Measurements from ENCODE around the gene SMG5. TPM values are rescaled to one million over a fixed set of nuclear protein-coding genes. Genes with fewer than 3 reads are reported as not detected.

The SMG5 gene
- total RNA-seq, 1 experiment from 2014 or later = 109 TPM

DNA sequence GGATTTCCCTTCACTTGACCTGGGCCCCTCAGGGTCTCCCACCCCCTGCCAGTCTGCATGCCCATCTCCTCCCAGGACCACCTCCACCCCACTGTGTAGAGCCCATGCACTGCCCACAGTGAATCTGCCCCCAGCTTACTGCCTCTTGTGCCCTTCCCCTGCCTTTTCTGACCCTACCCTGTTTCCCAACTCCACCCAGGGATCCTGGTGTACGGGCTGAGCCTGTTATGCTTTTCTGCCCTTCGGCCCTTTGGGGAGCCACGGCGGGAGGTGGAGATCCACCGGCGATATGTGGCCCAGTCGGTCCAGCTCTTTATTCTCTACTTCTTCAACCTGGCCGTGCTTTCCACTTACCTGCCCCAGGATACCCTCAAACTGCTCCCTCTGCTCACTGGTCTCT is 3.4 kb upstream of the SMG5 start:
- POLR2A ChIA-PET = no interaction called here
- Mint-ChIP-seq H3K27ac (no peak overlapping the region), H3K27me3 (ENCODE audit: low read depth) (no peaks in the 10 kb centered on the region), H3K9me3 (no peaks in the 10 kb centered on the region), H3K36me3 (no peaks in the 10 kb centered on the region), H3K4me1 (peaks cover 22% of the 10 kb centered on the region), H3K4me3 (no peak overlapping the region)
- CTCF ChIA-PET = no interaction called here
- ATAC-seq (no peak), DNase-seq (ENCODE audit: low spot score) (no peak)
- TF ChIP-seq, protein P1, sequence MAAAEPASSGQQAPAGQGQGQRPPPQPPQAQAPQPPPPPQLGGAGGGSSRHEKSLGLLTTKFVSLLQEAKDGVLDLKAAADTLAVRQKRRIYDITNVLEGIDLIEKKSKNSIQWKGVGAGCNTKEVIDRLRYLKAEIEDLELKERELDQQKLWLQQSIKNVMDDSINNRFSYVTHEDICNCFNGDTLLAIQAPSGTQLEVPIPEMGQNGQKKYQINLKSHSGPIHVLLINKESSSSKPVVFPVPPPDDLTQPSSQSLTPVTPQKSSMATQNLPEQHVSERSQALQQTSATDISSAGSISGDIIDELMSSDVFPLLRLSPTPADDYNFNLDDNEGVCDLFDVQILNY (CRISPR knock-in tag; IDR thresholded peaks at IDR 0.05) = no peak
- TF ChIP-seq ZBTB21 (CRISPR knock-in tag; IDR thresholded peaks at IDR 0.05; ENCODE audit: borderline replicate concordance) (no peak), ZNF317 (CRISPR knock-in tag; IDR thresholded peaks at IDR 0.05; ENCODE audit: borderline replicate concordance, low read depth) (no peak), FOXP1 (CRISPR knock-in tag; IDR thresholded peaks at IDR 0.05; ENCODE audit: borderline replicate concordance) (no peak)
- TF ChIP-seq, protein P2, sequence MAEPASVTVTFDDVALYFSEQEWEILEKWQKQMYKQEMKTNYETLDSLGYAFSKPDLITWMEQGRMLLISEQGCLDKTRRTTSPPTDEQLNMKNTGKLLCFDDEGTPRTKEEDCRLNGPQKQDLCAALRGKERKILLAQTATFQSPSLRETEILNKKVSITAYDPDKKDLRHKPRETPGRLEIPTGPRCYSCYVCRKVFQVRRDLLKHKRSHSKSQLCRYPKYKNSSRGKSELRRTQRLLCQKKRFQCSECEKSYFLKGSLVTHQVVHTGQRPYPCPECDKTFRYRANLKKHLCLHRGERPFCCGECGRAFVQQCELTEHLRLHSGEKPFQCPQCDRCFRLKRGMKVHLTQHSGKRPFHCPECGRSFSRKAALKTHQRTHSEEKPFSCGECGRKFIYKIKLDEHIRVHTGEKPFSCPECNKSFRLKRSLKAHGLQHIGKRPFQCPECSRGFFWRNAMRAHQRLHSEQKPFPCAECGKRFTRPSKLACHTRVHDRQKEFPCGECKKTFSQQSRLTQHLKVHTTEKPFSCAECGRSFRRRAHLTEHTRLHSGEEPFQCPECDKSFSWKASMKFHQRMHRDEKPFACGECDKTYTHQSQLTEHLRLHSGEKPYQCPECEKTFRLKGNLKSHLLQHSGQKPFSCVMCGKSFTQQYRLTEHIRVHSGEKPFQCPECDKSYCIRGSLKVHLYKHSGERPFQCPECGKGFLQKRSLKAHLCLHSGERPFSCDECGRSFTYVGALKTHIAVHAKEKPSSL (CRISPR knock-in tag; conservative IDR thresholded peaks at IDR 0.05) = no peak
- TF ChIP-seq, protein P3, sequence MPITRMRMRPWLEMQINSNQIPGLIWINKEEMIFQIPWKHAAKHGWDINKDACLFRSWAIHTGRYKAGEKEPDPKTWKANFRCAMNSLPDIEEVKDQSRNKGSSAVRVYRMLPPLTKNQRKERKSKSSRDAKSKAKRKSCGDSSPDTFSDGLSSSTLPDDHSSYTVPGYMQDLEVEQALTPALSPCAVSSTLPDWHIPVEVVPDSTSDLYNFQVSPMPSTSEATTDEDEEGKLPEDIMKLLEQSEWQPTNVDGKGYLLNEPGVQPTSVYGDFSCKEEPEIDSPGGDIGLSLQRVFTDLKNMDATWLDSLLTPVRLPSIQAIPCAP (CRISPR knock-in tag; IDR thresholded peaks at IDR 0.05) = no peak
- TF ChIP-seq, protein P4, sequence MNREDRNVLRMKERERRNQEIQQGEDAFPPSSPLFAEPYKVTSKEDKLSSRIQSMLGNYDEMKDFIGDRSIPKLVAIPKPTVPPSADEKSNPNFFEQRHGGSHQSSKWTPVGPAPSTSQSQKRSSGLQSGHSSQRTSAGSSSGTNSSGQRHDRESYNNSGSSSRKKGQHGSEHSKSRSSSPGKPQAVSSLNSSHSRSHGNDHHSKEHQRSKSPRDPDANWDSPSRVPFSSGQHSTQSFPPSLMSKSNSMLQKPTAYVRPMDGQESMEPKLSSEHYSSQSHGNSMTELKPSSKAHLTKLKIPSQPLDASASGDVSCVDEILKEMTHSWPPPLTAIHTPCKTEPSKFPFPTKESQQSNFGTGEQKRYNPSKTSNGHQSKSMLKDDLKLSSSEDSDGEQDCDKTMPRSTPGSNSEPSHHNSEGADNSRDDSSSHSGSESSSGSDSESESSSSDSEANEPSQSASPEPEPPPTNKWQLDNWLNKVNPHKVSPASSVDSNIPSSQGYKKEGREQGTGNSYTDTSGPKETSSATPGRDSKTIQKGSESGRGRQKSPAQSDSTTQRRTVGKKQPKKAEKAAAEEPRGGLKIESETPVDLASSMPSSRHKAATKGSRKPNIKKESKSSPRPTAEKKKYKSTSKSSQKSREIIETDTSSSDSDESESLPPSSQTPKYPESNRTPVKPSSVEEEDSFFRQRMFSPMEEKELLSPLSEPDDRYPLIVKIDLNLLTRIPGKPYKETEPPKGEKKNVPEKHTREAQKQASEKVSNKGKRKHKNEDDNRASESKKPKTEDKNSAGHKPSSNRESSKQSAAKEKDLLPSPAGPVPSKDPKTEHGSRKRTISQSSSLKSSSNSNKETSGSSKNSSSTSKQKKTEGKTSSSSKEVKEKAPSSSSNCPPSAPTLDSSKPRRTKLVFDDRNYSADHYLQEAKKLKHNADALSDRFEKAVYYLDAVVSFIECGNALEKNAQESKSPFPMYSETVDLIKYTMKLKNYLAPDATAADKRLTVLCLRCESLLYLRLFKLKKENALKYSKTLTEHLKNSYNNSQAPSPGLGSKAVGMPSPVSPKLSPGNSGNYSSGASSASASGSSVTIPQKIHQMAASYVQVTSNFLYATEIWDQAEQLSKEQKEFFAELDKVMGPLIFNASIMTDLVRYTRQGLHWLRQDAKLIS (CRISPR knock-in tag; IDR thresholded peaks at IDR 0.05; ENCODE audit: borderline replicate concordance) = no peak
- TF ChIP-seq, protein P5, sequence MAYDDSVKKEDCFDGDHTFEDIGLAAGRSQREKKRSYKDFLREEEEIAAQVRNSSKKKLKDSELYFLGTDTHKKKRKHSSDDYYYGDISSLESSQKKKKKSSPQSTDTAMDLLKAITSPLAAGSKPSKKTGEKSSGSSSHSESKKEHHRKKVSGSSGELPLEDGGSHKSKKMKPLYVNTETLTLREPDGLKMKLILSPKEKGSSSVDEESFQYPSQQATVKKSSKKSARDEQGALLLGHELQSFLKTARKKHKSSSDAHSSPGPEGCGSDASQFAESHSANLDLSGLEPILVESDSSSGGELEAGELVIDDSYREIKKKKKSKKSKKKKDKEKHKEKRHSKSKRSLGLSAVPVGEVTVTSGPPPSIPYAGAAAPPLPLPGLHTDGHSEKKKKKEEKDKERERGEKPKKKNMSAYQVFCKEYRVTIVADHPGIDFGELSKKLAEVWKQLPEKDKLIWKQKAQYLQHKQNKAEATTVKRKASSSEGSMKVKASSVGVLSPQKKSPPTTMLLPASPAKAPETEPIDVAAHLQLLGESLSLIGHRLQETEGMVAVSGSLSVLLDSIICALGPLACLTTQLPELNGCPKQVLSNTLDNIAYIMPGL (CRISPR knock-in tag; IDR thresholded peaks at IDR 0.05) = no peak
- TF ChIP-seq, protein P6, sequence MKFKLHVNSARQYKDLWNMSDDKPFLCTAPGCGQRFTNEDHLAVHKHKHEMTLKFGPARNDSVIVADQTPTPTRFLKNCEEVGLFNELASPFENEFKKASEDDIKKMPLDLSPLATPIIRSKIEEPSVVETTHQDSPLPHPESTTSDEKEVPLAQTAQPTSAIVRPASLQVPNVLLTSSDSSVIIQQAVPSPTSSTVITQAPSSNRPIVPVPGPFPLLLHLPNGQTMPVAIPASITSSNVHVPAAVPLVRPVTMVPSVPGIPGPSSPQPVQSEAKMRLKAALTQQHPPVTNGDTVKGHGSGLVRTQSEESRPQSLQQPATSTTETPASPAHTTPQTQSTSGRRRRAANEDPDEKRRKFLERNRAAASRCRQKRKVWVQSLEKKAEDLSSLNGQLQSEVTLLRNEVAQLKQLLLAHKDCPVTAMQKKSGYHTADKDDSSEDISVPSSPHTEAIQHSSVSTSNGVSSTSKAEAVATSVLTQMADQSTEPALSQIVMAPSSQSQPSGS (CRISPR knock-in tag; IDR thresholded peaks at IDR 0.05; ENCODE audit: borderline replicate concordance, low read depth) = no peak
- TF ChIP-seq, protein P7, sequence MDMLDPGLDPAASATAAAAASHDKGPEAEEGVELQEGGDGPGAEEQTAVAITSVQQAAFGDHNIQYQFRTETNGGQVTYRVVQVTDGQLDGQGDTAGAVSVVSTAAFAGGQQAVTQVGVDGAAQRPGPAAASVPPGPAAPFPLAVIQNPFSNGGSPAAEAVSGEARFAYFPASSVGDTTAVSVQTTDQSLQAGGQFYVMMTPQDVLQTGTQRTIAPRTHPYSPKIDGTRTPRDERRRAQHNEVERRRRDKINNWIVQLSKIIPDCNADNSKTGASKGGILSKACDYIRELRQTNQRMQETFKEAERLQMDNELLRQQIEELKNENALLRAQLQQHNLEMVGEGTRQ (CRISPR knock-in tag; IDR thresholded peaks at IDR 0.05) = no peak

DNA sequence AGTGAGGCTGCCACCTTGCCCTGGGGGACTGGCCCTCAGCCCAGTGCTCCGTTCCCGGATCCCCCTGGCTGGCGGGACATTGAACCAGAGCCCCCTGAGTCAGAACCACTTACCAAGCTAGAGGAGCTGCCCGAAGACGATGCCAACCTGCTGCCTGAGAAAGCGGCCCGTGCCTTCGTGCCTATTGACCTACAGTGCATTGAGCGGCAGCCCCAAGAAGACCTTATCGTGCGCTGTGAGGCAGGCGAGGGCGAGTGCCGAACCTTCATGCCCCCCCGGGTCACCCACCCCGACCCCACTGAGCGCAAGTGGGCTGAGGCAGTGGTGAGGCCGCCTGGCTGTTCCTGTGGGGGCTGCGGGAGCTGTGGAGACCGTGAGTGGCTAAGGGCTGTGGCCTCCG is 2.8 kb upstream of the SMG5 start:
- Mint-ChIP-seq H3K27ac (no peak overlapping the region), H3K9me3 (no peaks in the 10 kb centered on the region), H3K36me3 (no peaks in the 10 kb centered on the region), H3K4me3 (no peak overlapping the region), H3K4me1 (peaks cover 24% of the 10 kb centered on the region), H3K27me3 (ENCODE audit: low read depth) (no peaks in the 10 kb centered on the region)
- no peak for DNase-seq (ENCODE audit: low spot score)
- no peak for ATAC-seq
- ChIA-PET CTCF (no interaction called here), POLR2A (no interaction called here)
- TF ChIP-seq, protein P8, sequence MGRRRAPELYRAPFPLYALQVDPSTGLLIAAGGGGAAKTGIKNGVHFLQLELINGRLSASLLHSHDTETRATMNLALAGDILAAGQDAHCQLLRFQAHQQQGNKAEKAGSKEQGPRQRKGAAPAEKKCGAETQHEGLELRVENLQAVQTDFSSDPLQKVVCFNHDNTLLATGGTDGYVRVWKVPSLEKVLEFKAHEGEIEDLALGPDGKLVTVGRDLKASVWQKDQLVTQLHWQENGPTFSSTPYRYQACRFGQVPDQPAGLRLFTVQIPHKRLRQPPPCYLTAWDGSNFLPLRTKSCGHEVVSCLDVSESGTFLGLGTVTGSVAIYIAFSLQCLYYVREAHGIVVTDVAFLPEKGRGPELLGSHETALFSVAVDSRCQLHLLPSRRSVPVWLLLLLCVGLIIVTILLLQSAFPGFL (CRISPR knock-in tag; IDR thresholded peaks at IDR 0.05; ENCODE audit: borderline replicate concordance) = no peak
- TF ChIP-seq, protein P9, sequence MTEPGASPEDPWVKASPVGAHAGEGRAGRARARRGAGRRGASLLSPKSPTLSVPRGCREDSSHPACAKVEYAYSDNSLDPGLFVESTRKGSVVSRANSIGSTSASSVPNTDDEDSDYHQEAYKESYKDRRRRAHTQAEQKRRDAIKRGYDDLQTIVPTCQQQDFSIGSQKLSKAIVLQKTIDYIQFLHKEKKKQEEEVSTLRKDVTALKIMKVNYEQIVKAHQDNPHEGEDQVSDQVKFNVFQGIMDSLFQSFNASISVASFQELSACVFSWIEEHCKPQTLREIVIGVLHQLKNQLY (CRISPR knock-in tag; IDR thresholded peaks at IDR 0.05) = no peak
- TF ChIP-seq, protein P7 (CRISPR knock-in tag; IDR thresholded peaks at IDR 0.05) = no peak
- TF ChIP-seq, protein P2 (CRISPR knock-in tag; conservative IDR thresholded peaks at IDR 0.05) = no peak
- TF ChIP-seq SMAD4 (CRISPR knock-in tag; IDR thresholded peaks at IDR 0.05) = no peak
- TF ChIP-seq, protein P10, sequence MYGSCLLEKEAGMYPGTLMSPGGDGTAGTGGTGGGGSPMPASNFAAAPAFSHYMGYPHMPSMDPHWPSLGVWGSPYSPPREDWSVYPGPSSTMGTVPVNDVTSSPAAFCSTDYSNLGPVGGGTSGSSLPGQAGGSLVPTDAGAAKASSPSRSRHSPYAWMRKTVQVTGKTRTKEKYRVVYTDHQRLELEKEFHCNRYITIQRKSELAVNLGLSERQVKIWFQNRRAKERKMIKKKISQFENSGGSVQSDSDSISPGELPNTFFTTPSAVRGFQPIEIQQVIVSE (CRISPR knock-in tag; IDR thresholded peaks at IDR 0.05; ENCODE audit: borderline replicate concordance) = no peak

Measured in WTC11 (cell line).